A549 (cell line): ENCODE results near the gene EEFSEC.

Experiments used
- CBX2 ChIP-seq: fragments of 200-600 bp; sonication (generic); IDR thresholded peaks from 2 replicates; pipeline ENCODE4 v1.6.1; 2016; ENCODE audit warnings: low read depth, mild to moderate bottlenecking, borderline replicate concordance
- CEBPB ChIP-seq, 2 experiments: fragments of >200 bp in 1 of 2; sonication (Bioruptor Twin) in 1 of 2; formaldehyde crosslinking in 1 of 2; IDR thresholded peaks; 2 replicates each; pipeline ENCODE4 v1.6.1; 2012 to 2016
- HDAC2 ChIP-seq: fragments of 200-600 bp; sonication (generic); IDR thresholded peaks from 2 replicates; pipeline ENCODE4 v1.6.1; 2016
- MAX ChIP-seq: IDR thresholded peaks from 2 replicates; pipeline ENCODE4 v1.6.1; 2012
- POLR2A ChIP-seq: IDR thresholded peaks from 2 replicates; pipeline ENCODE4 v1.6.1; 2012; ENCODE audit warnings: mild to moderate bottlenecking, low read length
- POLR2AphosphoS2 ChIP-seq: conservative IDR thresholded peaks from 2 replicates; pipeline ENCODE4 v1.6.1; 2012; ENCODE audit warnings: low read length, improper control_type of control experiment, inconsistent platforms
- RAD21 ChIP-seq, 2 experiments: fragments of >200 bp in 1 of 2; sonication (Bioruptor Twin) in 1 of 2; formaldehyde crosslinking in 1 of 2; IDR thresholded peaks in 1 of 2; conservative IDR thresholded peaks in 1 of 2; 2 replicates in 1 of 2; 3 replicates in 1 of 2; pipeline ENCODE4 v1.6.1; 2012 to 2018; ENCODE audit warnings: inconsistent platforms in 1 of 2
- RARB ChIP-seq: fragments of 250-450 bp; sonication (Bioruptor Pico); IDR thresholded peaks from 2 replicates; pipeline ENCODE4 v1.8.0; 2021; ENCODE audit warnings: mild to moderate bottlenecking, moderate library complexity
- RCOR1 ChIP-seq: fragments of 150-350 bp; IDR thresholded peaks from 2 replicates; pipeline ENCODE4 v1.6.1; 2014; ENCODE audit warnings: antibody characterized with exemption, low read length, low read depth
- TF ChIP-seq, protein P1 (sequence below): fragments of >200 bp; sonication (Bioruptor Twin); formaldehyde crosslinking; IDR thresholded peaks from 3 replicates; pipeline ENCODE4 v1.5.1; 2016
- TF ChIP-seq, protein P2 (sequence below): fragments of 250-450 bp; sonication (Bioruptor Pico); IDR thresholded peaks from 2 replicates; pipeline ENCODE4 v1.5.0; 2021; ENCODE audit warnings: mild to moderate bottlenecking, moderate library complexity, borderline replicate concordance

DNA sequence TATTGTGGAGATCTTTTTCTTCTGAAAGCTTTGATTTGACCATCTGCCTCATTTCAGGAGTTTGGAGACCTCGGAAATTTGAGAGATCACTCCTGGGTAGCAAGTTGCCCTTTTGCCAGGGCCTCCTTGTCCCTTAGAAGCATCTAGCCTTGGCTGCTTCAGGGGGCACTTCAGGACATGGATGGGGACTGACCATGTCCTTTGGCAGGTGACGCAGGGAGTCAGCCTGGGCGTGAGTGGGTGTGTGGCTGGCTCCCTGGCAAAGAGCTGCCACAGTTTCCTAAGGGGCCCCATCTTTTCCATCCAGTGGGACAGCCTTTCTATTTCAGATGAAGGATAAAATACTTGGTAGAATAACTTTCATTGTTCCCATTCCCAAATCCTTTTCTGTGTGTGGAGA is 27.6 kb downstream of the EEFSEC start:
- TF ChIP-seq, protein P1, sequence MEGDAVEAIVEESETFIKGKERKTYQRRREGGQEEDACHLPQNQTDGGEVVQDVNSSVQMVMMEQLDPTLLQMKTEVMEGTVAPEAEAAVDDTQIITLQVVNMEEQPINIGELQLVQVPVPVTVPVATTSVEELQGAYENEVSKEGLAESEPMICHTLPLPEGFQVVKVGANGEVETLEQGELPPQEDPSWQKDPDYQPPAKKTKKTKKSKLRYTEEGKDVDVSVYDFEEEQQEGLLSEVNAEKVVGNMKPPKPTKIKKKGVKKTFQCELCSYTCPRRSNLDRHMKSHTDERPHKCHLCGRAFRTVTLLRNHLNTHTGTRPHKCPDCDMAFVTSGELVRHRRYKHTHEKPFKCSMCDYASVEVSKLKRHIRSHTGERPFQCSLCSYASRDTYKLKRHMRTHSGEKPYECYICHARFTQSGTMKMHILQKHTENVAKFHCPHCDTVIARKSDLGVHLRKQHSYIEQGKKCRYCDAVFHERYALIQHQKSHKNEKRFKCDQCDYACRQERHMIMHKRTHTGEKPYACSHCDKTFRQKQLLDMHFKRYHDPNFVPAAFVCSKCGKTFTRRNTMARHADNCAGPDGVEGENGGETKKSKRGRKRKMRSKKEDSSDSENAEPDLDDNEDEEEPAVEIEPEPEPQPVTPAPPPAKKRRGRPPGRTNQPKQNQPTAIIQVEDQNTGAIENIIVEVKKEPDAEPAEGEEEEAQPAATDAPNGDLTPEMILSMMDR: no peak
- no peak for TF ChIP-seq POLR2AphosphoS2
- TF ChIP-seq HDAC2: no peak
- TF ChIP-seq MAX: no peak
- TF ChIP-seq POLR2A: no peak
- TF ChIP-seq RAD21 (conservative IDR thresholded peaks at IDR 0.05 in 1 of 2, IDR thresholded peaks at IDR 0.05 in 1 of 2): no peak
- TF ChIP-seq CBX2: no peak
- TF ChIP-seq RARB (CRISPR knock-in tag): no peak
- TF ChIP-seq, protein P2, sequence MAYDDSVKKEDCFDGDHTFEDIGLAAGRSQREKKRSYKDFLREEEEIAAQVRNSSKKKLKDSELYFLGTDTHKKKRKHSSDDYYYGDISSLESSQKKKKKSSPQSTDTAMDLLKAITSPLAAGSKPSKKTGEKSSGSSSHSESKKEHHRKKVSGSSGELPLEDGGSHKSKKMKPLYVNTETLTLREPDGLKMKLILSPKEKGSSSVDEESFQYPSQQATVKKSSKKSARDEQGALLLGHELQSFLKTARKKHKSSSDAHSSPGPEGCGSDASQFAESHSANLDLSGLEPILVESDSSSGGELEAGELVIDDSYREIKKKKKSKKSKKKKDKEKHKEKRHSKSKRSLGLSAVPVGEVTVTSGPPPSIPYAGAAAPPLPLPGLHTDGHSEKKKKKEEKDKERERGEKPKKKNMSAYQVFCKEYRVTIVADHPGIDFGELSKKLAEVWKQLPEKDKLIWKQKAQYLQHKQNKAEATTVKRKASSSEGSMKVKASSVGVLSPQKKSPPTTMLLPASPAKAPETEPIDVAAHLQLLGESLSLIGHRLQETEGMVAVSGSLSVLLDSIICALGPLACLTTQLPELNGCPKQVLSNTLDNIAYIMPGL (CRISPR knock-in tag): no peak
- TF ChIP-seq RCOR1: no peak
- TF ChIP-seq CEBPB (IDR thresholded peaks at IDR 0.05): no peak
